Smooth muscle cell (in vitro differentiated cells): Measurements from ENCODE around the gene RHOBTB1. TPM values are rescaled to one million over a fixed set of nuclear protein-coding genes. Genes with fewer than 3 reads are reported as not detected.

Experiments
- DNase-seq: peaks from one replicate; lab custom pipeline; 2025; ENCODE audit not compliant: unreplicated experiment; lab: John Stamatoyannopoulos, UW
- H2AFZ ChIP-seq: fragments of 200-600 bp; sonication (generic); 2 replicates; pipeline ENCODE4 v1.6.0; 2016; ENCODE audit warnings: antibody characterized with exemption, low read depth, mild to moderate bottlenecking
- H3F3A ChIP-seq: fragments of 200-600 bp; sonication (generic); 2 replicates; pipeline ENCODE4 v1.6.0; 2017; ENCODE audit warnings: antibody characterized with exemption, low read depth
- H3K27ac ChIP-seq: fragments of 200-600 bp; sonication (generic); 2 replicates; pipeline ENCODE4 v1.5.1; 2016; ENCODE audit warnings: low read depth, mild to moderate bottlenecking
- H3K27me3 ChIP-seq: fragments of 200-600 bp; sonication (generic); 2 replicates; pipeline ENCODE4 v1.6.1; 2016; ENCODE audit warnings: low read depth, mild to moderate bottlenecking
- H3K36me3 ChIP-seq: fragments of 200-600 bp; sonication (generic); 2 replicates; pipeline ENCODE4 v1.5.1; 2016; ENCODE audit warnings: low read depth
- H3K4me1 ChIP-seq: fragments of 200-600 bp; sonication (generic); 2 replicates; pipeline ENCODE4 v1.5.1; 2016; ENCODE audit warnings: low read depth
- H3K4me2 ChIP-seq: fragments of 200-600 bp; sonication (generic); 2 replicates; pipeline ENCODE4 v1.6.0; 2016; ENCODE audit warnings: mild to moderate bottlenecking
- H3K4me3 ChIP-seq: fragments of 200-600 bp; sonication (generic); 2 replicates; pipeline ENCODE4 v1.5.1; 2016; ENCODE audit warnings: mild to moderate bottlenecking
- H3K79me2 ChIP-seq: fragments of 200-600 bp; sonication (generic); 2 replicates; pipeline ENCODE4 v1.6.0; 2016; ENCODE audit warnings: low read depth, mild to moderate bottlenecking
- H3K9ac ChIP-seq: fragments of 200-600 bp; sonication (generic); 2 replicates; pipeline ENCODE4 v1.6.0; 2016; ENCODE audit warnings: low read depth
- H3K9me3 ChIP-seq: fragments of 200-600 bp; sonication (generic); replicated peaks from 2 replicates; pipeline ENCODE4 v1.5.1; 2016; ENCODE audit warnings: low read depth
- H4K20me1 ChIP-seq: fragments of 200-600 bp; sonication (generic); 2 replicates; pipeline ENCODE4 v1.6.0; 2016; ENCODE audit warnings: low read depth
- WGBS: methylation state at CpG from one replicate; pipeline ENCODE4 v1.1.7; 2016; ENCODE audit warnings: low lambda C conversion rate; 5-methylcytosine and 5-hydroxymethylcytosine counted together
- polyA plus RNA-seq: library from polyadenylated mRNA; unstranded; fragments of >200 nt; fragmentation: Nextera tagmentation; extraction: Ambion mirVana; gene quantifications from 2 replicates; pipeline ENCODE4 v1.2.1, GENCODE V29; 2016
- total RNA-seq: library from RNA; depleted of rRNA; stranded (reverse); fragments of >200 nt; gene quantifications from 2 replicates; pipeline ENCODE4 v1.2.3, GENCODE V29; 2014
- TF ChIP-seq, protein P1 (sequence below): fragments of 200-600 bp; sonication (generic); IDR thresholded peaks from 2 replicates; pipeline ENCODE4 v1.5.1; 2017; ENCODE audit warnings: borderline replicate concordance, mild to moderate bottlenecking, antibody characterized with exemption; ENCODE audit not compliant: insufficient read depth, poor library complexity, severe bottlenecking

RHOBTB1 gene
- total and polyA plus RNA-seq, 2 experiments from 2014 or later = 33.7 to 49.1 TPM

DNA sequence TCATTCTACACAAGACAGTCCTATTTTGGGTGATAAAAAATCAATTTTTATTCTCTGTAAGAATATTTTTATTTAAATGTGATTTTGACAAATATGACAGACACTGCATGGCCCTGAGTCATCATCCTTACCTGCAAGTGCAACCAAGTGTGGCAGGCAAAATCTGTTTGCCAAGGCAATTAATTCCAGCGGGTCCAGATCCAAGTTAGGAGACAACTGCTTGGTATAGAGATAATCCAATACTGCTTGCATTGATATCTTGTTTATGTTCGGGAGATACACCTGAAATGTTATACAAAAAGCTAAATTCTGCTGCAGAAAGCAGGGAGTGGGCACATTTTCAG lies 66.2 kb downstream of the RHOBTB1 start:
- Histone ChIP-seq H3K4me1 (no peaks in the 10 kb centered on the region), H3F3A (no peaks in the 10 kb centered on the region), H3K9me3 (no peaks in the 10 kb centered on the region), H3K4me3 (no peak overlapping the region), H3K27me3 (no peaks in the 10 kb centered on the region), H3K27ac (no peak overlapping the region), H4K20me1 (no peaks in the 10 kb centered on the region), H3K9ac (no peak overlapping the region), H3K36me3 (peaks cover 13% of the 10 kb centered on the region), H3K79me2 (no peaks in the 10 kb centered on the region), H2AFZ (no peak overlapping the region), H3K4me2 (no peak overlapping the region)
- DNase-seq = no peak
- whole genome bisulfite sequencing = 96% methylated on average over 2 of the region's 2 CpGs
- TF ChIP-seq, protein P1, sequence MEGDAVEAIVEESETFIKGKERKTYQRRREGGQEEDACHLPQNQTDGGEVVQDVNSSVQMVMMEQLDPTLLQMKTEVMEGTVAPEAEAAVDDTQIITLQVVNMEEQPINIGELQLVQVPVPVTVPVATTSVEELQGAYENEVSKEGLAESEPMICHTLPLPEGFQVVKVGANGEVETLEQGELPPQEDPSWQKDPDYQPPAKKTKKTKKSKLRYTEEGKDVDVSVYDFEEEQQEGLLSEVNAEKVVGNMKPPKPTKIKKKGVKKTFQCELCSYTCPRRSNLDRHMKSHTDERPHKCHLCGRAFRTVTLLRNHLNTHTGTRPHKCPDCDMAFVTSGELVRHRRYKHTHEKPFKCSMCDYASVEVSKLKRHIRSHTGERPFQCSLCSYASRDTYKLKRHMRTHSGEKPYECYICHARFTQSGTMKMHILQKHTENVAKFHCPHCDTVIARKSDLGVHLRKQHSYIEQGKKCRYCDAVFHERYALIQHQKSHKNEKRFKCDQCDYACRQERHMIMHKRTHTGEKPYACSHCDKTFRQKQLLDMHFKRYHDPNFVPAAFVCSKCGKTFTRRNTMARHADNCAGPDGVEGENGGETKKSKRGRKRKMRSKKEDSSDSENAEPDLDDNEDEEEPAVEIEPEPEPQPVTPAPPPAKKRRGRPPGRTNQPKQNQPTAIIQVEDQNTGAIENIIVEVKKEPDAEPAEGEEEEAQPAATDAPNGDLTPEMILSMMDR = no peak

- H3K79me2 ChIP-seq = no peaks in the 10 kb centered on the region
Measured at GRCh38 chr10:60877061-60877776, 66.8 kb downstream of the RHOBTB1 start.

DNA sequence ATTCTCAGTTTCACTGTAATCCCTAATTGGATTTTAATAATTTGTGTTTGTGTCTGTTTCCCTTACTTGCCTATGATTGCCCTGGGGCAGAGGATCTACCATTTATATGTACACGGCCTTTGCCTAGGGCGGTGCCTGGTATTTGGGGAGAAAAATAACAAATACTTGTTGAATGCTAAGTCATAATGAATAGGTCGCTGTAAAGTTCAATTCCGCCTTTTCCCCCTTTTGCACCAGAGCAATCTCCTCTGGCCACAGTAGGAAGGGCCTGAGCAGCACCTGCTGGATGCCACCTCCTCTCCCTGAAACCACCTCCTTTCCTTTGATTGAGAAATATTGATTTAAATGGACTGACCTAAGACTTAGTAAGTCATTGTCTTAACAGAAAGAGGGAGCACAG lies 70.2 kb downstream of the RHOBTB1 start:
- H3K9me3 ChIP-seq = no peaks in the 10 kb centered on the region
- H3K4me1 ChIP-seq = no peaks in the 10 kb centered on the region
- H3K36me3 ChIP-seq = peaks cover 9% of the 10 kb centered on the region
- H2AFZ ChIP-seq = no peak overlapping the region
- H3K79me2 ChIP-seq = no peaks in the 10 kb centered on the region
- H3K27ac ChIP-seq = no peak overlapping the region
- no peak overlapping the region for H3K9ac ChIP-seq
- H3F3A ChIP-seq = no peaks in the 10 kb centered on the region
- no peak overlapping the region for H3K4me3 ChIP-seq
- H3K4me2 ChIP-seq = no peak overlapping the region
- no peak for DNase-seq
- WGBS = 94% methylated on average over 4 of the region's 4 CpGs
- no peaks in the 10 kb centered on the region for H3K27me3 ChIP-seq
- TF ChIP-seq, protein P1 = no peak
- no peaks in the 10 kb centered on the region for H4K20me1 ChIP-seq

More at GRCh38 chr10:60877061-60877776, 66.8 kb downstream of the RHOBTB1 start:
- Histone ChIP-seq H4K20me1 (no peaks in the 10 kb centered on the region), H3K27me3 (no peaks in the 10 kb centered on the region), H3K9ac (no peak overlapping the region), H3K9me3 (no peaks in the 10 kb centered on the region), H3K27ac (no peak overlapping the region), H3F3A (no peaks in the 10 kb centered on the region), H2AFZ (no peak overlapping the region), H3K4me3 (no peak overlapping the region), H3K4me2 (no peak overlapping the region), H3K4me1 (no peaks in the 10 kb centered on the region), H3K36me3 (peaks cover 13% of the 10 kb centered on the region)
- 89% methylated on average over 3 of the region's 3 CpGs for WGBS
- no peak for DNase-seq
- TF ChIP-seq, protein P1 = no peak

DNA sequence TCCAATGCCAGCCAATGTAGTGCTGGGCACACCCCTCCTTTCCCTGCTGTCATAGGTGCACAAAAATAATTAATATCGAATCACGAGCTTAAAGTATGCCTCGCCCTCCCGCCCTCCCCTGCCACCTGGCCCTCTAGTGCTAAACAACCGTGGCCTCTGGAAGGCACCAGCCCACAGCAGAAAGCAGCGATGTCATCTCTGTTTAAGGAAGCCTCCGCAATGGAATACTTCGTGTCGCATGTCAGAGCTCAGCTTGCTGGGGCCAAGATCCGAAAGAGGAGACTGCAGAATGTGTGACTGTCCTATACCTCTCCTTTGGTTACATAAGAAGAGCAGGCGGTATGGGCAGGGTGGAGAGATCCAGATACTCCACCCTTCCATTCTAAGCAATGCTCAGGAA lies 71.5 kb downstream of the RHOBTB1 start:
- no peaks in the 10 kb centered on the region for H4K20me1 ChIP-seq
- WGBS = 97% methylated on average over 11 of the region's 11 CpGs
- H3K4me1 ChIP-seq = no peaks in the 10 kb centered on the region
- H3K4me2 ChIP-seq = no peak overlapping the region
- H3F3A ChIP-seq = no peaks in the 10 kb centered on the region
- H3K27me3 ChIP-seq = no peaks in the 10 kb centered on the region
- DNase-seq = no peak
- no peaks in the 10 kb centered on the region for H3K9me3 ChIP-seq
- no peak overlapping the region for H2AFZ ChIP-seq
- no peak overlapping the region for H3K9ac ChIP-seq
- H3K36me3 ChIP-seq = peaks cover 9% of the 10 kb centered on the region
- H3K27ac ChIP-seq = no peak overlapping the region
- no peak overlapping the region for H3K4me3 ChIP-seq
- no peaks in the 10 kb centered on the region for H3K79me2 ChIP-seq
- TF ChIP-seq, protein P1 = no peak
